ENCODE data around the gene MX1.

The MX1 gene

DNA sequence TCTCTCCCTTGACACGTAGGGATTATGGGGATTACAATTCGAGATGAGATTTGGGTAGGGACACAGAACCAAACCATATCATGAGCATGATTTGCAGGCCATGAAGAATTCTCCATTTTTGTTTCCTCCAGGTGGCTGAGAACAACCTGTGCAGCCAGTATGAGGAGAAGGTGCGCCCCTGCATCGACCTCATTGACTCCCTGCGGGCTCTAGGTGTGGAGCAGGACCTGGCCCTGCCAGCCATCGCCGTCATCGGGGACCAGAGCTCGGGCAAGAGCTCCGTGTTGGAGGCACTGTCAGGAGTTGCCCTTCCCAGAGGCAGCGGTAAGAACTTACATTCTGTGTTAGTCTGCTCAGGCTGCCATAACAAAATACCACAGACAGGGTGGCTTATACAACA is 9.7 kb downstream of the MX1 start:
- H3K4me3 Mint-ChIP-seq = no peak overlapping the region
- peaks cover 11% of the 10 kb centered on the region for H3K9me3 Mint-ChIP-seq
- peaks cover 23% of the 10 kb centered on the region for H3K4me1 Mint-ChIP-seq

DNA sequence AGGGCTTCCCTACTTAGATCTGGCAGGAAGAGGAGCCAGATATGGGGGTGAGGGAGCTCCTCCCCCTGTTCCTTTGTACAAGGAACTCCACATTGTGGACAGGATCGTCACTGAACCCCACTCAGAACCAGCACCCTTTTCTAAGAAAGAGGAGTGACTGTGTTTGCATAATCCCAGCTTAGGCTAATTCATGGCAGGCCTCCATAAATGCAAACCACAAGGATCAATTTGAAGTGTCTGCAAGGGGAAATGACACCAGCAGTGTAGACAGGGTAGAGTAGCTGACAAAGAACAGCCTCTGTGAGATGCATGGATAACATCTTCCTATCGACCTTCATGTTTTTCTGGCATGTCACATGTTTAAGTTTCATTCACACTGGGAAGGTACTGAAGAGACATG is 11.7 kb downstream of the MX1 start:
- no peak overlapping the region for H3K4me3 Mint-ChIP-seq
- peaks cover 11% of the 10 kb centered on the region for H3K9me3 Mint-ChIP-seq
- H3K4me1 Mint-ChIP-seq = peaks cover 4% of the 10 kb centered on the region
- no peak for ATAC-seq
- H3K27me3 Mint-ChIP-seq = no peaks in the 10 kb centered on the region
- H3K36me3 Mint-ChIP-seq = peaks cover 84% of the 10 kb centered on the region
- H3K27ac Mint-ChIP-seq = no peak overlapping the region

More for the DNA sequence above, 9.7 kb downstream of the MX1 start:
- Mint-ChIP-seq H3K36me3 (peaks cover 68% of the 10 kb centered on the region), H3K27ac (no peak overlapping the region), H3K27me3 (no peaks in the 10 kb centered on the region)
- no peak for ATAC-seq

DNA sequence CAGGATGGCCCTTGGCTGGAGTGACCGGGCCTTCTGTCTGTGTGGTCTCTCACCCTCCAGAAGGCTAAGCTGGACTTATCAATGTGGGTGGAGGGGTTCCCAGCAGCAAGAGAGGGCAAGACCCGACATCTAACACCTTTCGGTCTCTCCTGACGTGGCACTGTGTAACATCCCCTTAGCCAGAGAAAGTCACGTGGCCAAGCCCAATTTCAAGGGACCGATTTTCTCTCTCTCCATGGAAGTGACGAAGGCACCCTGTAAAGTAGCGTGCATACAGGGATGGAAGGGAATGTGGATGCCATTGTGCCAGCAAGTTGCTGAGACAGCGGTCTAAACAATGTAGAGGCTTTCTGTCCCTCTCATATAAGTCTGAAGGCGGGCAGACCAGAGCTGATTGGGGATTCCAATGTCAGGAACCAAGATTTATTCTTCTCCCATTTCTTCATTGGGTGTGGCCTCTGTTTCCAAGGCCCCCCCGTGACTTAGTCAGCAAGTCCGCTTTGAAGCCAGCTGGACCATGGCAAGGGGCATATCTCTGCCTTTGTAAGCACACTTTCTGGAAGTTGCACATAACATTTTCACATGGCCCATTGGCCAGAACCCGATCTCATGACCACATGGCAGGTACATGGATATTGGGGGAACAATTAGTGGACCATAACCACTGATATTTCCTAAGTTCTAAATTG is 12.5 kb downstream of the MX1 start:
- ATAC-seq = no peak
- no peak overlapping the region for H3K4me3 Mint-ChIP-seq
- no peaks in the 10 kb centered on the region for H3K4me1 Mint-ChIP-seq
- no peak overlapping the region for H3K27ac Mint-ChIP-seq
- H3K9me3 Mint-ChIP-seq = peaks cover 11% of the 10 kb centered on the region
- H3K27me3 Mint-ChIP-seq = no peaks in the 10 kb centered on the region
- H3K36me3 Mint-ChIP-seq = peaks cover 84% of the 10 kb centered on the region

DNA sequence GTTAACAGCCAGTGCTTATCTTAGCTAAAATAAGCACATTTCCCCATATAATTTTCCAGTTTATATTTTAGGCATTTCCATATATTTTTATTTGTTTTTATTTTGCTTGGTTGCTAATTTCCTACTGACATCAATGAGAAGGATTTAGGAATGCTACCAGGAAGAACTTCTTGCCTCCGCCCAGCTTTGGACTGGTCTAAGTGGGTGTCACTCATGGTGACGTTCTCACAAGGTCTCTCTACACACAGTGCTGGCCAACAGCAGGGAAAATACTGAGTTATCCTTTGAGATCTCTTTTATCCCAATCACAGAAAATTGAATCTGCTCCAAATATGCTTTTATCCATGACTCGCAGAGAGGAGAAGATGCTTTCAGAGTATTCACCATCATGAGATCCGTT is 13.2 kb downstream of the MX1 start:
- H3K27ac Mint-ChIP-seq = no peak overlapping the region
- H3K4me1 Mint-ChIP-seq = no peaks in the 10 kb centered on the region
- no peak for ATAC-seq
- no peaks in the 10 kb centered on the region for H3K27me3 Mint-ChIP-seq
- peaks cover 78% of the 10 kb centered on the region for H3K36me3 Mint-ChIP-seq
- no peak overlapping the region for H3K4me3 Mint-ChIP-seq
- peaks cover 10% of the 10 kb centered on the region for H3K9me3 Mint-ChIP-seq

DNA sequence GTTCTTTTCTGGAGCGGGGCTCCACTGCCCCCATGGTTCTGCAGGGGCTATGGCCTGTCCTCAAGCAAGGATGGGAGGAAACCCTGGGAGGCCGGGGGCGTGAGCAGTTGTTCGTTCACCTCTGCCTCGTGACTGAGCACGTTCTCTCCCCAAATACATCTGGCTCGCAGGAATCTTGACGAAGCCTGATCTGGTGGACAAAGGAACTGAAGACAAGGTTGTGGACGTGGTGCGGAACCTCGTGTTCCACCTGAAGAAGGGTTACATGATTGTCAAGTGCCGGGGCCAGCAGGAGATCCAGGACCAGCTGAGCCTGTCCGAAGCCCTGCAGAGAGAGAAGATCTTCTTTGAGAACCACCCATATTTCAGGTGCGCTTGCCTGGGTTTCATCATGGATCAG is 15.5 kb downstream of the MX1 start:
- Mint-ChIP-seq H3K4me1 (no peaks in the 10 kb centered on the region), H3K4me3 (no peak overlapping the region), H3K9me3 (no peaks in the 10 kb centered on the region), H3K27me3 (no peaks in the 10 kb centered on the region), H3K27ac (no peak overlapping the region), H3K36me3 (peaks cover 64% of the 10 kb centered on the region)
- no peak for ATAC-seq

DNA sequence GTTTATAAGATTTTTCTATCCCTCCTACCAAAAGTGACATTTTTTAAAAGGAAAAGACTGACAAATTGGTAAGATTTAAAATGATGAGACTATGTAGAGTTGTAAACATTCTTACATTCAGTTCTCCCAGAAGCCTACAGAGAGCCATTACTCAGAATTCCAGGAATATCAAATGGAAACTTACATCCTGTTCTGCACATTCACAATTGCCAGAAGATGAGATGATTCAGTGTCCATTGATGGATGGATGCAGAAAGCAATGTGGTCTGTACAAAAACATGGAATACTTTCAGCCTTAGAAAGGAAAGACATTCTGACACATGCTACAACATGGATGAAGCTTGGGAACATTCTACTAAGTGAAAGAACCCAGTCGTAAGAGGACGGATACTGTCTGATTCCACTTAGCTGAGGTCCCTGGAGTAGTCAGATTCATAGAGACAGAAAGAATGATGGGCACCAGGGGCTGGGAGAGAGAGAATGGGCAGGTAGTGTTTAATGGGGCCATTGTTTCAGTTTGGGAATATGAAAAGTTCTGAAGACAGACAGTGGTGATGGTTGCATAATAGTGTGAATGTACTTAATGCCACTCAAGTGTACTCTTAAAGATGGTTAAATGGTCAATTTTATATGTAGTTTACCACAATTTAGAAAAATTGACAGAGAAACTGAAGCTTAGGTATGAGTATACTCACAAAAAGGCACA is 16.6 kb downstream of the MX1 start:
- ATAC-seq = no peak
- H3K4me3 Mint-ChIP-seq = no peak overlapping the region
- H3K27ac Mint-ChIP-seq = no peak overlapping the region
- no peaks in the 10 kb centered on the region for H3K27me3 Mint-ChIP-seq
- H3K9me3 Mint-ChIP-seq = no peaks in the 10 kb centered on the region
- H3K36me3 Mint-ChIP-seq = peaks cover 68% of the 10 kb centered on the region
- H3K4me1 Mint-ChIP-seq = no peaks in the 10 kb centered on the region

DNA sequence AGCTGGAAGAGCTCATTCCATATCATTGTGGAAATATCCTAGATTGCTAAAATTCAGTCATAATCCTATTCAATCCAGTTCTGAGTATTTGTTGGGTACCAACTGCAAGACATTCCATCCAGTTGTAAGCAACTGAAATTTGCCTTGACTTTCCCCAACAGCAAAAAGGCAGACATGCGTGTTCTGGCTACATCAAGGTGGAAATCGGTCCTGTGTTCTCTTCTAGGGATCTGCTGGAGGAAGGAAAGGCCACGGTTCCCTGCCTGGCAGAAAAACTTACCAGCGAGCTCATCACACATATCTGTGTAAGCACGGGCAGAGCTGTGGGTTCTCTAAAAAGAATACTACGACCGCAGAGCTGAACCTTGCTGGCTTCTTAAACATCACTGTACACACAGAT is 17.5 kb downstream of the MX1 start:
- Mint-ChIP-seq H3K36me3 (peaks cover 66% of the 10 kb centered on the region), H3K27ac (no peak overlapping the region)
- ATAC-seq = no peak

DNA sequence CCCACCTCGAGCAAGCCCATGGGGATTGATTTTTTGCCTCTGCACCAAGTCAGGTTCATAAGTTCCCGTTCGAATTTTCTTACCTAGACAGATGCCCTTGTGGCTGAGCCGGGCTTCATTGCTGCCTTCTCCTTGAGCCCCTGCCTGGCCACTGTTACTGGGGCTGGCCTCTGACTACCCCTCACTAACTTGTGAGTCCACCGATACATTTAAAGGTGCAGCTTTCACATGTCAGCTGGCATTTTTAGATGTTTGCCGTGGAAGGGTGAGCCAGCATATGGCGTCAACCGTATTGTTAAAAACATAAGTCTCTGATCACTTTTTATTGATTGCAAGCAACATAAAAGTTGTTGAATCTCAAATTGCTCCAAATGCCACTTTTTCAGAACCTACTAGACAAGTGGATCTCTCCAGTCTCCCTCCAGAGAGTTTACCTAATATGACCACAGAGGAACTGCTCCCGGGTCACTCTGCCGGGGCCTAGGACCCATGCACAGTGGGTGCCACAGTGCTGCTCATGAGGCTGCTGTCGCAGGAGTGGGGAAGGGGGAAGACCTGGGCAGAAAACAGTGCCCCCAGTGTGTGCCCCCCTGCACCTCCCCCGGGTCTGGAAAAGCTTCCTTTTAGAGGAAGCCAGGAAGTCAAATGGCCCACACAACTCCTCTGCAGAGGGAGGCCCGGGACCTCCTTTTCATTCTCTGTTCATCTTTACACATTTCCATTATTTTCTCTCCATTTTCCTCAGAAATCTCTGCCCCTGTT is 18.8 kb downstream of the MX1 start:
- ATAC-seq = no peak
- Mint-ChIP-seq H3K4me3 (no peak overlapping the region), H3K9me3 (no peaks in the 10 kb centered on the region), H3K4me1 (no peaks in the 10 kb centered on the region), H3K27me3 (no peaks in the 10 kb centered on the region), H3K36me3 (peaks cover 68% of the 10 kb centered on the region), H3K27ac (no peak overlapping the region)

More for the DNA sequence above, 17.5 kb downstream of the MX1 start:
- Mint-ChIP-seq H3K4me1 (no peaks in the 10 kb centered on the region), H3K9me3 (no peaks in the 10 kb centered on the region), H3K4me3 (no peak overlapping the region), H3K27me3 (no peaks in the 10 kb centered on the region)

DNA sequence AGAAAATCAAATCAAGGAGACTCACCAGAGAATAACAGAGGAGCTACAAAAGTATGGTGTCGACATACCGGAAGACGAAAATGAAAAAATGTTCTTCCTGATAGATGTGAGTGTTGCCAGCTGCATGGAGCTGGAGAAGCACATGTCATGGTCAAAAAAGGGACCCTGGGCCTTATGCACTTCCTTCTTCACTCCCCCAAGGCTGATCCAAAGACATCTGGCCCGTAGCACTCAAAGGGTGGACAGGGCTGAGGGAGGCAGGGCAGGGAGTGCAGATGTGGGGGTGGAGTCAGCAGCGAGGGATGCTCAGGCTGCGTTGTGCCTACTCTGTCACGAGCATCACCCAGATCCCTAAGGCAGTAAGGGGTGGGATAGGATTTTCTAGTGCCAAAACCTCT is 19.4 kb downstream of the MX1 start:
- Mint-ChIP-seq H3K36me3 (peaks cover 64% of the 10 kb centered on the region), H3K27me3 (no peaks in the 10 kb centered on the region), H3K27ac (no peak overlapping the region), H3K4me3 (no peak overlapping the region), H3K4me1 (no peaks in the 10 kb centered on the region), H3K9me3 (no peaks in the 10 kb centered on the region)
- no peak for ATAC-seq

DNA sequence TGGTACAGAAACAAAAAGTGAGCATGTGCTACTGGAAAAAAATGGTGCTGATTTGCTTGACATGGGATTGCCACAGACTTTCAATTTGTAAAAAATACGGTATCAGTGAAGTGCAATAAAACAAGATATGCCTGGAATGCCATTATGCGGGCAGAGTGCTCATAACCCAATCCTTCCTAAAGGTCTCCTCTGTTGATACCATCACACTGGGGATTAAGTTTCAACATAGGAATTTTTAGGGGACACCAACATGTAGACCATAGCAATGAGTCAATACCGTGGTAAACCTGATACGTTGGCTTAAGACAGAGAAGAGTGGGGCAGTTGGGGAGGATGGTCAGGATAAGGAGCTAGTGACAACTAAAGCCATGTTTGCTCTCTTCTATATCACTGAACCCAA is 20.5 kb downstream of the MX1 start:
- no peak for ATAC-seq
- Mint-ChIP-seq H3K36me3 (peaks cover 57% of the 10 kb centered on the region), H3K27me3 (no peaks in the 10 kb centered on the region), H3K4me3 (no peak overlapping the region), H3K4me1 (no peaks in the 10 kb centered on the region), H3K27ac (no peak overlapping the region), H3K9me3 (no peaks in the 10 kb centered on the region)

DNA sequence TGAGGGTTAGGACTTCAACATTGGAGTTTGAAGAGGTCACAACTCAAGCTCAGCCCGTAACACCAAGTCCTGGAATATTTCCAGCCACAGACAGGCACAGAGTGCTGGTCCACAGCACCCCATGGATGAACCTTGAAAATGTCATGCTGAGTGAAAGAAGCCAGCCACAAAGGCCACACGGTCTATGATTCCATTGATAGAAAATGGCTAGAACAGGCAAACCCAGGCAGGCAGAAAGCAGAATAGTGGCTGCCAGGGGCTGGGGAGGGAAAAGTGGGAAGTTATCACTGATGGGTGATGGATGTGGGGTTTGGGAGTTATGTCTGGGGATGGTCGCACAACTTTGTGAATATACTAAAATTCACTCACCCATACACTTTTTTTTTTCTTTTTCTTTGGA is 21.3 kb downstream of the MX1 start:
- no peaks in the 10 kb centered on the region for H3K4me1 Mint-ChIP-seq
- no peak for ATAC-seq
- peaks cover 50% of the 10 kb centered on the region for H3K36me3 Mint-ChIP-seq
- no peak overlapping the region for H3K27ac Mint-ChIP-seq
- H3K4me3 Mint-ChIP-seq = no peak overlapping the region
- H3K9me3 Mint-ChIP-seq = no peaks in the 10 kb centered on the region
- H3K27me3 Mint-ChIP-seq = no peaks in the 10 kb centered on the region

DNA sequence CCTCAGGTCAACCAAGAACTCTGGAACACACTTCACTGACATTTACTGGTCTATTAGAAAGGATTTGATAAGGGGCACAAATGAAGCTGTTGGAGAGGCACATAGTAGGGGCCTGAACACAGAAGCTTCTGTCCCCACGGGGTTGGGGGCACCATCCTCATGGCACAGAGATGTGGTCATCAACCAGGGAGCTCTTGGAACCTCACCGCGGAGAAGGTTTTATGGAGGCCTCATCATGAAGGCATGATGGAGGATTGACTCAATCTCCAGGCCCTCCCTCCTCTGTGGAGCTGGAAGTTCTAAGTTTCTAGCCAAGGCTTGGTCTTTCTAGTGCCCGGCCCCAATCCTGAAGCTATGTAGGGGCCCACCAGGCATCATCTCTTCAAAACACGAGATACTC is 23.6 kb downstream of the MX1 start:
- no peak for ATAC-seq
- Mint-ChIP-seq H3K9me3 (no peaks in the 10 kb centered on the region), H3K27ac (no peak overlapping the region), H3K4me1 (no peaks in the 10 kb centered on the region), H3K36me3 (peaks cover 46% of the 10 kb centered on the region), H3K27me3 (no peaks in the 10 kb centered on the region), H3K4me3 (no peak overlapping the region)

DNA sequence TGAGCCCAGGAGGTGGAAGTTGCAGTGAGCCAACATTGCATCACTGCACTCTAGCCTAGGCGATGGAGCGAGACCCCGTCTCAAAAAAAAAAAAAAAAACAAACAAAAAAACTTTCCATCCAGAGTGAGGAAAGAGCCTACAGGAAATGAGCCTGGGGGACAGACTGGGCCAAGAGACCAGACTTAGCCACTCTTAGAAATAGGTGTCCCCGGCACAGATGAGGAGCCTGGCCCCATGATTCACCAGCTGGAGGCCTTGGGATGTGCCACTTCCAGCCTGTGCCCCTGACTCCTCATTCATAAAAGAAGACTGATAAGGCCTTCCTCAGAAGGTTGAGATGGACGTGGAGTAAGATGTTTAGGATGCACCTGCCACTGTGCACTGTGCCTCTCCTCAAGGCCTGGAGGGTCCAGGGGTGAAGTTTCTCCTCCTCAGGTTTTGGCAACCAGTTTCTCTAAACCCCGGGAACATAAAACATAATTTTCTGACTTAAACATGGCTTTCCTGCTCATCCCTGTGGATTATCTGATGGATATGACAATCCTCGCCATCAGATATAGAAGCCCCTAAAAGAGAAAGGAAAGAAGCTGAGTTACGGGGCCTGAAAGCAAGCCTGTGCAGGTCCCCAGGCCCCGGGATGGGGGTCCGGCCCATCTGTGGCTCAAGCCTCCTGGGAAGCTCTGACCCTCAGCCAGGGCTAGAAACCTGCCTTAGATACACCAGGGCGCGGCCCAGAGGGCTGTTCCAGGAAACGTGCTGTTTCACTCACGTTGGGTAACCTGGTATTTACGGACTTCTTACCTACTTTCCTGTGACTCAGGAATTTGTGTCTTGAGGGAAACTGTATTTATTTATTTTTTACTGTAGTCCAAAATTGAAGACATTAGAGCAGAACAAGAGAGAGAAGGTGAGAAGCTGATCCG is 26.0 kb downstream of the MX1 start:
- no peak for ATAC-seq
- no peaks in the 10 kb centered on the region for H3K9me3 Mint-ChIP-seq
- H3K27ac Mint-ChIP-seq = no peak overlapping the region
- no peaks in the 10 kb centered on the region for H3K4me1 Mint-ChIP-seq
- H3K4me3 Mint-ChIP-seq = no peak overlapping the region
- peaks cover 42% of the 10 kb centered on the region for H3K36me3 Mint-ChIP-seq
- no peaks in the 10 kb centered on the region for H3K27me3 Mint-ChIP-seq

DNA sequence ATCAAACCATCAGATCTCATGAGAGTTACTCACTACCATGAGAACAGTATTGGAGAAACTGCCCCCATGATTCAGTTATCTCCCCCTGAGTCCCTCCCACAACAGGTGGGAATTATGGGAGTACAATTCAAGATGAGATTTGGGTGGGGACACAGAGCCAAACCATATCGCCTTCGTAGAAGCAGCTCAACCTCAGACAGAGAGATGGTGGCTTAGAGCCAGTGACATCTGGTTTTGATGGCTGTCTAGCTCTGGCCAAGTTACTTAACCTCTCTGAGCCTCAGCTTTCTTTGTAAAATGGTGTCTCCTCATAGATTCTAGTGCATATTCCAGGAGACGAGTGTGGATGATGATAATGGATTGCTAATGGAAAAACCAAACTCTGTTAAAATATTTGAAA is 27.2 kb downstream of the MX1 start:
- H3K27me3 Mint-ChIP-seq = no peaks in the 10 kb centered on the region
- ATAC-seq = no peak

DNA sequence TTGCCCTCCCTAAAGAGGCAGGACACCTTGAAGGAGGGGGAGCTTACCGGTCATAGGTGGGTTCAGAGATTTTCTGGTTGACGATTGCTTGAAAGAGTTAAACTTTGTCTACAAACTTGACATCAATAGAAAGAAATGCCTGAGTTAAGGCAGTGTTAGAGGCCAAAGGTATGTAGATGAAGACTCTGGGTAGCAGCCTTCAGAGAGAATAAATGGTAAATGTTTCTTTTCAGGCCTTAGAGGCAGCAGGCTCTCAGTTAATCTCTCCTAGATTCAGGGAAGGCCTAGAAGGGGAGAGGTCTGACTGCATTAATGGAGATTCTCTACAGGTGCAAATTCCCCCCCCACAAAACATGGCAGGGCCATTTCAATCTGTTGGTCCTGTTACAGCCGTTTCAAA is 27.7 kb downstream of the MX1 start:
- Mint-ChIP-seq H3K27ac (peak overlapping the region; percentile 13), H3K9me3 (no peaks in the 10 kb centered on the region), H3K4me1 (no peaks in the 10 kb centered on the region), H3K27me3 (no peaks in the 10 kb centered on the region), H3K36me3 (peaks cover 35% of the 10 kb centered on the region), H3K4me3 (no peak overlapping the region)
- ATAC-seq = no peak

More for the DNA sequence above, 27.2 kb downstream of the MX1 start:
- Mint-ChIP-seq H3K27ac (peak overlapping the region; percentile 13), H3K36me3 (peaks cover 35% of the 10 kb centered on the region), H3K9me3 (no peaks in the 10 kb centered on the region), H3K4me3 (no peak overlapping the region), H3K4me1 (no peaks in the 10 kb centered on the region)
